NCI-H128 (cell line): ENCODE data around the gene KANSL1L.
"Not testable (repeated sequence)": the region's sequence is repeated elsewhere in the genome, so short reads cannot be mapped to it uniquely, and the experiment has no call there.

Experiments used
- DNase-seq: peaks from one replicate; lab custom pipeline; 2025; ENCODE audit not compliant: unreplicated experiment; lab: John Stamatoyannopoulos, UW

KANSL1L gene

GRCh38 chr2:210177769-210178168 is 6.6 kb upstream of the KANSL1L start:
- no peak for DNase-seq

GRCh38 chr2:210177115-210177514 is 5.9 kb upstream of the KANSL1L start:
- DNase-seq, result not testable (repeated sequence)

- no peak for DNase-seq
Measured at GRCh38 chr2:210174086-210174485, 2.9 kb upstream of the KANSL1L start.

GRCh38 chr2:210172219-210172575 is 988 bp upstream of the KANSL1L start:
- DNase-seq, result no peak

GRCh38 chr2:210170446-210171303 is 534 bp downstream of the KANSL1L start:
- peak; percentile 87 for DNase-seq

- DNase-seq, result no peak
Measured at GRCh38 chr2:210170196-210170445, 1.1 kb downstream of the KANSL1L start.

- no peak for DNase-seq
Measured at GRCh38 chr2:210169516-210170195, 1.6 kb downstream of the KANSL1L start.

GRCh38 chr2:210167227-210167626 is 4.0 kb downstream of the KANSL1L start:
- no peak for DNase-seq

- no peak for DNase-seq
Measured at GRCh38 chr2:210162466-210163124, 8.6 kb downstream of the KANSL1L start.

- DNase-seq, result no peak
Measured at GRCh38 chr2:210159059-210159458, 12.2 kb downstream of the KANSL1L start.

GRCh38 chr2:210158236-210158635 is 13.0 kb downstream of the KANSL1L start:
- DNase-seq, result no peak

- DNase-seq, result no peak
Measured at GRCh38 chr2:210157526-210157925, 13.7 kb downstream of the KANSL1L start.

GRCh38 chr2:210147614-210148013 is 23.6 kb downstream of the KANSL1L start:
- no peak for DNase-seq

GRCh38 chr2:210132239-210132638 is 39.0 kb downstream of the KANSL1L start:
- no peak for DNase-seq

GRCh38 chr2:210128961-210129360 is 42.2 kb downstream of the KANSL1L start:
- no peak for DNase-seq

- DNase-seq, result no peak
Measured at GRCh38 chr2:210113614-210114235, 57.5 kb downstream of the KANSL1L start.

- DNase-seq, result no peak
Measured at GRCh38 chr2:210112871-210113270, 58.3 kb downstream of the KANSL1L start.

GRCh38 chr2:210099940-210100339 is 71.3 kb downstream of the KANSL1L start:
- no peak for DNase-seq

- no peak for DNase-seq
Measured at GRCh38 chr2:210094787-210095186, 76.4 kb downstream of the KANSL1L start.

GRCh38 chr2:210092791-210093190 is 78.4 kb downstream of the KANSL1L start:
- no peak for DNase-seq

- DNase-seq, result no peak
Measured at GRCh38 chr2:210086930-210087329, 84.3 kb downstream of the KANSL1L start.

GRCh38 chr2:210086292-210086691 is 84.9 kb downstream of the KANSL1L start:
- no peak for DNase-seq
